B cell (primary cell): ENCODE measurements around the gene NECAP2.
"Not testable (repeated sequence)": the region's sequence is repeated elsewhere in the genome, so short reads cannot be mapped to it uniquely, and the experiment has no call there.

Experiments used
- CTCF ChIP-seq: fragments of 200-600 bp; IDR thresholded peaks from one replicate; pipeline ENCODE4 v1.8.0; 2022; ENCODE audit warnings: antibody characterized with exemption, mild to moderate bottlenecking
- EZH2 ChIP-seq: IDR thresholded peaks from 2 replicates; pipeline ENCODE4 v1.6.1; 2012; ENCODE audit warnings: borderline replicate concordance, low read depth, mild to moderate bottlenecking, moderate library complexity, low read length; ENCODE audit not compliant: insufficient read depth, poor library complexity, severe bottlenecking

GRCh38 chr1:16483639-16484500 lies 43.3 kb downstream of the NECAP2 start:
- TF ChIP-seq CTCF, EZH2: not testable (repeated sequence)
